MCF 10A (cell line): ENCODE measurements around the gene SEMA7A. TPM values are rescaled to one million over a fixed set of nuclear protein-coding genes. Genes with fewer than 3 reads are reported as not detected.

ENCODE experiments used
- BruUV-seq: library from RNA; stranded (reverse); fragments of 400-500 nt; replicated peaks from 2 replicates; lab custom pipeline; 2021; lab: Mats Ljungman, UMichigan
- CTCF ChIA-PET: fragments of 300-600 bp; sonication (Branson Sonifier 250); formaldehyde crosslinking; extraction: SDS; loops from one replicate; lab custom pipeline; 2021; ENCODE audit warnings: antibody characterized with exemption, inconsistent platforms; lab: Yijun Ruan, JAX
- POLR2A ChIA-PET: fragments of 300-600, 350-650 bp; sonication (Branson Sonifier 250); formaldehyde crosslinking; extraction: SDS; loops from one replicate; lab custom pipeline; 2020; ENCODE audit warnings: antibody characterized with exemption, inconsistent platforms; lab: Yijun Ruan, JAX
- DNase-seq: peaks from one replicate; pipeline ENCODE4 v3.0.0-alpha.2; 2018; ENCODE audit not compliant: unreplicated experiment
- H3K27ac Mint-ChIP-seq: one replicate; pipeline ENCODE4 v1.8.0; 2022; ENCODE audit warnings: mild to moderate bottlenecking, low read depth, mixed read lengths; ENCODE audit not compliant: unreplicated experiment
- H3K27me3 Mint-ChIP-seq: one replicate; pipeline ENCODE4 v1.8.0; 2022; ENCODE audit warnings: mixed read lengths; ENCODE audit not compliant: insufficient read depth, unreplicated experiment
- H3K36me3 Mint-ChIP-seq: one replicate; pipeline ENCODE4 v1.8.0; 2022; ENCODE audit warnings: mild to moderate bottlenecking, moderate library complexity, mixed read lengths; ENCODE audit not compliant: insufficient read depth, unreplicated experiment
- H3K4me1 Mint-ChIP-seq: one replicate; pipeline ENCODE4 v1.8.0; 2022; ENCODE audit warnings: mixed read lengths; ENCODE audit not compliant: insufficient read depth, unreplicated experiment
- H3K4me3 Mint-ChIP-seq: one replicate; pipeline ENCODE4 v1.8.0; 2022; ENCODE audit warnings: mild to moderate bottlenecking, moderate library complexity, mixed read lengths; ENCODE audit not compliant: unreplicated experiment
- H3K9me3 Mint-ChIP-seq: one replicate; pipeline ENCODE4 v1.8.0; 2022; ENCODE audit warnings: mixed read lengths; ENCODE audit not compliant: unreplicated experiment
- CTCF ChIP-seq: fragments of 200-600 bp; IDR thresholded peaks from one replicate; pipeline ENCODE4 v1.8.0; 2022; ENCODE audit warnings: antibody characterized with exemption, mild to moderate bottlenecking; ENCODE audit not compliant: unreplicated experiment
- intact Hi-C: fragments of 100-400 bp; cut with micrococcal nuclease; formaldehyde crosslinking; loops from 2 replicates; pipeline ENCODE4 v1.14.1; 2022
- total RNA-seq: library from RNA; stranded (reverse); gene quantifications from 2 replicates; pipeline ENCODE4 v1.2.3, GENCODE V29; 2022

Gene SEMA7A
- total RNA-seq, 1 experiment from 2014 or later = 1.6 TPM

- Mint-ChIP-seq H3K4me3 (no peak overlapping the region), H3K9me3 (no peaks in the 10 kb centered on the region), H3K27ac (no peak overlapping the region), H3K36me3 (no peaks in the 10 kb centered on the region), H3K4me1 (peaks cover 24% of the 10 kb centered on the region), H3K27me3 (no peaks in the 10 kb centered on the region)
- DNase-seq = no peak
- no TSS peak for BruUV-seq
- TF ChIP-seq CTCF = no peak
- intact Hi-C loops = no loop called here
- ChIA-PET POLR2A (no interaction called here), CTCF (interaction anchor here (0.9 to 9.4 kb wide), 4 partner anchors 12 to 51 kb away, joined by 3 to 112 read pairs (median 4); no protein-coding TSS in a partner anchor)
Measured at GRCh38 chr15:74388363-74388951, 45.3 kb downstream of the SEMA7A start.

GRCh38 chr15:74387621-74388362 lies 46.0 kb downstream of the SEMA7A start:
- no TSS peak for BruUV-seq
- POLR2A ChIA-PET = no interaction called here
- no peak for DNase-seq

GRCh38 chr15:74387141-74387541 lies 46.6 kb downstream of the SEMA7A start:
- Mint-ChIP-seq H3K4me1 (peaks cover 17% of the 10 kb centered on the region), H3K27ac (no peak overlapping the region), H3K27me3 (no peaks in the 10 kb centered on the region), H3K4me3 (no peak overlapping the region), H3K9me3 (no peaks in the 10 kb centered on the region), H3K36me3 (no peaks in the 10 kb centered on the region)
- CTCF ChIA-PET = interaction anchor here (9.4 kb wide), 1 partner anchor 52 kb away, joined by 112 read pairs; no protein-coding TSS in a partner anchor
- DNase-seq = no peak
- intact Hi-C loops = no loop called here
- BruUV-seq = no TSS peak
- POLR2A ChIA-PET = interaction anchor here (0.5 kb wide), 1 partner anchor 14 kb away, joined by 4 read pairs; no protein-coding TSS in a partner anchor
- no peak for TF ChIP-seq CTCF

More at GRCh38 chr15:74387621-74388362, 46.0 kb downstream of the SEMA7A start:
- intact Hi-C loops = no loop called here
- H3K27me3 Mint-ChIP-seq = no peaks in the 10 kb centered on the region
- CTCF ChIA-PET = interaction anchor here (1.5 to 9.4 kb wide), 2 partner anchors 12 to 52 kb away, joined by 4 to 112 read pairs; no protein-coding TSS in a partner anchor
- peaks cover 23% of the 10 kb centered on the region for H3K4me1 Mint-ChIP-seq
- no peaks in the 10 kb centered on the region for H3K36me3 Mint-ChIP-seq
- TF ChIP-seq CTCF = no peak
- H3K9me3 Mint-ChIP-seq = no peaks in the 10 kb centered on the region
- H3K27ac Mint-ChIP-seq = no peak overlapping the region
- no peak overlapping the region for H3K4me3 Mint-ChIP-seq

GRCh38 chr15:74386496-74387140 lies 47.1 kb downstream of the SEMA7A start:
- Mint-ChIP-seq H3K27me3 (no peaks in the 10 kb centered on the region), H3K9me3 (no peaks in the 10 kb centered on the region), H3K36me3 (no peaks in the 10 kb centered on the region), H3K27ac (no peak overlapping the region), H3K4me1 (peaks cover 17% of the 10 kb centered on the region), H3K4me3 (no peak overlapping the region)
- CTCF ChIA-PET = interaction anchor here (1.0 to 9.4 kb wide), 3 partner anchors 46 to 245 kb away, joined by 3 to 112 read pairs (median 9); no protein-coding TSS in a partner anchor
- intact Hi-C loops = no loop called here
- no peak for DNase-seq
- POLR2A ChIA-PET = interaction anchor here (0.5 kb wide), 1 partner anchor 14 kb away, joined by 4 read pairs; no protein-coding TSS in a partner anchor
- BruUV-seq = no TSS peak
- no peak for TF ChIP-seq CTCF
